ENCODE results near the gene ATXN1.

ATXN1 gene

GRCh38 chr6:16345449-16346330, 415.6 kb downstream of the ATXN1 start:
- Histone ChIP-seq H3K27ac (ENCODE audit: poor library complexity, severe bottlenecking) (peak overlapping the region; percentile 41), H3K36me3 (ENCODE audit: low read depth) (no peaks in the 10 kb centered on the region), H3K9me3 (ENCODE audit: severe bottlenecking) (no peaks in the 10 kb centered on the region), H3K4me1 (ENCODE audit: insufficient read depth, poor library complexity, severe bottlenecking) (peaks cover 12% of the 10 kb centered on the region), H3K27me3 (ENCODE audit: insufficient read depth, poor library complexity, severe bottlenecking) (no peaks in the 10 kb centered on the region), H3K4me3 (ENCODE audit: severe bottlenecking) (no peak overlapping the region)
- ATAC-seq (ENCODE audit: low read depth) (peak; percentile 93), DNase-seq (ENCODE audit: low spot score) (no peak)
- no peak for TF ChIP-seq CTCF (IDR thresholded peaks at IDR 0.05; ENCODE audit: poor library complexity, severe bottlenecking)

GRCh38 chr6:16344756-16345155, 416.5 kb downstream of the ATXN1 start:
- Histone ChIP-seq H3K27me3 (ENCODE audit: insufficient read depth, poor library complexity, severe bottlenecking) (no peaks in the 10 kb centered on the region), H3K27ac (ENCODE audit: poor library complexity, severe bottlenecking) (peak overlapping the region; percentile 41), H3K9me3 (ENCODE audit: severe bottlenecking) (no peaks in the 10 kb centered on the region), H3K4me3 (ENCODE audit: severe bottlenecking) (no peak overlapping the region), H3K36me3 (ENCODE audit: low read depth) (no peaks in the 10 kb centered on the region), H3K4me1 (ENCODE audit: insufficient read depth, poor library complexity, severe bottlenecking) (peaks cover 12% of the 10 kb centered on the region)
- no peak for TF ChIP-seq CTCF (IDR thresholded peaks at IDR 0.05; ENCODE audit: poor library complexity, severe bottlenecking)
- DNase-seq (ENCODE audit: low spot score) (no peak), ATAC-seq (ENCODE audit: low read depth) (no peak)

- no peak for DNase-seq (ENCODE audit: low spot score)
- Histone ChIP-seq H3K36me3 (ENCODE audit: low read depth) (no peaks in the 10 kb centered on the region), H3K9me3 (ENCODE audit: severe bottlenecking) (no peaks in the 10 kb centered on the region)
These were observed 417.7 kb downstream of the ATXN1 start for GRCh38 chr6:16343593-16343992.

GRCh38 chr6:16339265-16339587, 422.0 kb downstream of the ATXN1 start:
- peak overlapping the region; percentile 52 for H3K27ac ChIP-seq (ENCODE audit: poor library complexity, severe bottlenecking)
- H3K36me3 ChIP-seq (ENCODE audit: low read depth) = no peaks in the 10 kb centered on the region
- no peaks in the 10 kb centered on the region for H3K9me3 ChIP-seq (ENCODE audit: severe bottlenecking)
- TF ChIP-seq CTCF (IDR thresholded peaks at IDR 0.05; ENCODE audit: poor library complexity, severe bottlenecking) = peak; percentile 22
- H3K27me3 ChIP-seq (ENCODE audit: insufficient read depth, poor library complexity, severe bottlenecking) = no peaks in the 10 kb centered on the region
- peaks cover 54% of the 10 kb centered on the region for H3K4me1 ChIP-seq (ENCODE audit: insufficient read depth, poor library complexity, severe bottlenecking)
- no peak for DNase-seq (ENCODE audit: low spot score)
- H3K4me3 ChIP-seq (ENCODE audit: severe bottlenecking) = no peak overlapping the region
- ATAC-seq (ENCODE audit: low read depth) = no peak

More at GRCh38 chr6:16343593-16343992, 417.7 kb downstream of the ATXN1 start:
- H3K27me3 ChIP-seq (ENCODE audit: insufficient read depth, poor library complexity, severe bottlenecking) = no peaks in the 10 kb centered on the region
- H3K4me1 ChIP-seq (ENCODE audit: insufficient read depth, poor library complexity, severe bottlenecking) = peaks cover 22% of the 10 kb centered on the region
- no peak for ATAC-seq (ENCODE audit: low read depth)
- no peak overlapping the region for H3K27ac ChIP-seq (ENCODE audit: poor library complexity, severe bottlenecking)
- no peak overlapping the region for H3K4me3 ChIP-seq (ENCODE audit: severe bottlenecking)
- no peak for TF ChIP-seq CTCF (IDR thresholded peaks at IDR 0.05; ENCODE audit: poor library complexity, severe bottlenecking)

Measured in RWPE2 (cell line).